OCI-LY3 (cell line): ENCODE results near the gene CPNE8.
A peak's percentile ranks its signal among the peaks of the same experiment; 100 is the strongest.

ENCODE experiments used
- H2AFZ ChIP-seq: fragments of 200-600, 300-600 bp; shearing (Covaris generic); 2 replicates; pipeline ENCODE4 v1.6.0; 2014; ENCODE audit warnings: antibody characterized with exemption, low read depth, low read length
- H3K27ac ChIP-seq: fragments of 200-600, 300-600 bp; sonication (generic); 2 replicates; pipeline ENCODE4 v1.5.1; 2014; ENCODE audit warnings: mild to moderate bottlenecking, low read length, moderate library complexity, mixed read lengths
- H3K27me3 ChIP-seq: fragments of 200-600, 300-600 bp; sonication (generic); 2 replicates; pipeline ENCODE4 v1.6.1; 2014; ENCODE audit warnings: low read depth, low read length, mixed read lengths
- H3K36me3 ChIP-seq: fragments of 200-600, 300-600 bp; sonication (generic); replicated peaks from 2 replicates; pipeline ENCODE3; 2014; ENCODE audit warnings: low read depth, low read length, mixed read lengths
- H3K4me1 ChIP-seq: fragments of 300-600, 200-600 bp; sonication (generic); 2 replicates; pipeline ENCODE4 v1.6.1; 2014; ENCODE audit warnings: low read length, mixed read lengths
- H3K4me2 ChIP-seq: fragments of 200-600, 300-600 bp; sonication (generic); 2 replicates; pipeline ENCODE4 v1.6.1; 2014; ENCODE audit warnings: low read length, mixed read lengths
- H3K4me3 ChIP-seq: fragments of 300-600, 200-600 bp; sonication (generic); 2 replicates; pipeline ENCODE4 v1.5.1; 2014; ENCODE audit warnings: antibody characterized with exemption, mild to moderate bottlenecking, low read length, moderate library complexity
- H3K79me2 ChIP-seq: fragments of 300-600, 200-600 bp; shearing (Covaris generic); 2 replicates; pipeline ENCODE4 v1.6.1; 2014; ENCODE audit warnings: mild to moderate bottlenecking, low read length, mixed read lengths
- H3K9ac ChIP-seq: fragments of 300-600, 200-600 bp; shearing (Covaris generic); 2 replicates; pipeline ENCODE4 v1.6.0; 2014; ENCODE audit warnings: mild to moderate bottlenecking, low read length, moderate library complexity
- H3K9me3 ChIP-seq: fragments of 200-600, 300-600 bp; shearing (Covaris generic); 2 replicates; pipeline ENCODE4 v1.6.1; 2014; ENCODE audit warnings: low read length, mixed read lengths; ENCODE audit not compliant: insufficient read depth
- H4K20me1 ChIP-seq: fragments of 200-600, 300-600 bp; sonication (generic); 2 replicates; pipeline ENCODE4 v1.6.1; 2016; ENCODE audit warnings: low read length, mixed read lengths; ENCODE audit not compliant: insufficient read depth
- EZH2phosphoT487 ChIP-seq: fragments of 200-600 bp; shearing (Covaris generic); IDR thresholded peaks from 2 replicates; pipeline ENCODE4 v1.6.1; 2018; ENCODE audit warnings: antibody characterized with exemption, mixed run types, low read depth
- TF ChIP-seq, protein P1 (sequence below): fragments of 200-600, 300-600 bp; sonication (generic); IDR thresholded peaks from 2 replicates; pipeline ENCODE4 v1.5.1; 2014; ENCODE audit warnings: antibody characterized with exemption, low read length, low read depth

CPNE8 gene

DNA sequence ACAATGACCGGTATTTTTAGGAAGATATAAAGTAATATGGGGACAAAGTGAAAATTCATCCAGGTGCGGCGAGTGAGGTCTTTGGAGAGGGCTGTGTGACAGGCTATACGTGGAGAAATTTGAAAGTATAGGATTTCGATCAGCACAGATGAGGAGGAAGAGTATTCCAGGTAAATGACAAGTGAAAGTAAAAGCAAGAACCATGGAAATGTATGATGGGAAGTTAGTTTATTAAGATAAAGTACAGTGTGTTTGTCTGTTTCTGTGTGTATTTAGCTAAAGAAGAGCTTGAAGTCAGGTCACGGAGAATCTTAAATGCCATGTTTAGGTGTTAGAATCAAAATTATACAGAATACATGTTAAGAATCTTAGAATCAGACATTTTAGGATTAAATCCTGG, 239.0 kb downstream of the CPNE8 start:
- no peaks in the 10 kb centered on the region for H3K9me3 ChIP-seq
- no peaks in the 10 kb centered on the region for H3K79me2 ChIP-seq
- no peaks in the 10 kb centered on the region for H3K27me3 ChIP-seq
- no peak for TF ChIP-seq EZH2phosphoT487
- TF ChIP-seq, protein P1, sequence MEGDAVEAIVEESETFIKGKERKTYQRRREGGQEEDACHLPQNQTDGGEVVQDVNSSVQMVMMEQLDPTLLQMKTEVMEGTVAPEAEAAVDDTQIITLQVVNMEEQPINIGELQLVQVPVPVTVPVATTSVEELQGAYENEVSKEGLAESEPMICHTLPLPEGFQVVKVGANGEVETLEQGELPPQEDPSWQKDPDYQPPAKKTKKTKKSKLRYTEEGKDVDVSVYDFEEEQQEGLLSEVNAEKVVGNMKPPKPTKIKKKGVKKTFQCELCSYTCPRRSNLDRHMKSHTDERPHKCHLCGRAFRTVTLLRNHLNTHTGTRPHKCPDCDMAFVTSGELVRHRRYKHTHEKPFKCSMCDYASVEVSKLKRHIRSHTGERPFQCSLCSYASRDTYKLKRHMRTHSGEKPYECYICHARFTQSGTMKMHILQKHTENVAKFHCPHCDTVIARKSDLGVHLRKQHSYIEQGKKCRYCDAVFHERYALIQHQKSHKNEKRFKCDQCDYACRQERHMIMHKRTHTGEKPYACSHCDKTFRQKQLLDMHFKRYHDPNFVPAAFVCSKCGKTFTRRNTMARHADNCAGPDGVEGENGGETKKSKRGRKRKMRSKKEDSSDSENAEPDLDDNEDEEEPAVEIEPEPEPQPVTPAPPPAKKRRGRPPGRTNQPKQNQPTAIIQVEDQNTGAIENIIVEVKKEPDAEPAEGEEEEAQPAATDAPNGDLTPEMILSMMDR: no peak
- no peaks in the 10 kb centered on the region for H3K4me1 ChIP-seq
- H3K27ac ChIP-seq: no peak overlapping the region
- H2AFZ ChIP-seq: no peak overlapping the region
- H4K20me1 ChIP-seq: no peaks in the 10 kb centered on the region
- H3K9ac ChIP-seq: no peak overlapping the region
- H3K4me2 ChIP-seq: no peak overlapping the region
- no peak overlapping the region for H3K4me3 ChIP-seq
- H3K36me3 ChIP-seq: no peaks in the 10 kb centered on the region

DNA sequence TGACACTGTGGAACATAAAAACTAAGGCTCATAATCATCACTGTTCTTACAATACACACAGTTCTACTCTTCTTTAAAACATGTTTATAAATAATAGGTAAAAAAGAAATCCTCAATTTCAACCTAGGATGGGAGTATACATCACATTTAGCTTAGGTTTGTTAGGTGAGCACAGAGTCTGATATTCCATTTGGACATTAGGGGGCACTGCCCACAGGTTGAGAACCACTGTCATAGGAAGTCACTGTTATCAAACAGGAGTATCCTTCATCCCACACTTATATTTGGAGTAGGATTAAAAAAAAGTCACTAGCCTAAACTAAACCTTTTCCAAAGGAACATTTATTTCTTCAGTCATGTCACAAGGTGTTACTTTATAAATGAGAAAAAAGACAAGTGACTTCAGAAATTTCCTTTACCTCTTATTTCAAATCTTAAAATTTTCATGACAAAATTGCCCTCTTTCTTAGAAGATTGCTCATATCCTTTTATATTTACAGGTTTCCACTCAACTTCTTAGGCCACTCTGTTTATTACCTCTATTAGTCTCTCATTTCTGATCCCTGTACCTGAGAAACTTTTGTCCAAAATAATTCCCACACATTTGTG, 240.6 kb downstream of the CPNE8 start:
- no peaks in the 10 kb centered on the region for H3K79me2 ChIP-seq
- no peaks in the 10 kb centered on the region for H4K20me1 ChIP-seq
- no peaks in the 10 kb centered on the region for H3K9me3 ChIP-seq
- H3K4me2 ChIP-seq: no peak overlapping the region
- H2AFZ ChIP-seq: no peak overlapping the region
- no peak overlapping the region for H3K4me3 ChIP-seq
- H3K27me3 ChIP-seq: no peaks in the 10 kb centered on the region
- no peak for TF ChIP-seq EZH2phosphoT487
- TF ChIP-seq, protein P1: peak; percentile 60
- H3K36me3 ChIP-seq: no peaks in the 10 kb centered on the region
- H3K9ac ChIP-seq: no peak overlapping the region
- no peak overlapping the region for H3K27ac ChIP-seq
- no peaks in the 10 kb centered on the region for H3K4me1 ChIP-seq

DNA sequence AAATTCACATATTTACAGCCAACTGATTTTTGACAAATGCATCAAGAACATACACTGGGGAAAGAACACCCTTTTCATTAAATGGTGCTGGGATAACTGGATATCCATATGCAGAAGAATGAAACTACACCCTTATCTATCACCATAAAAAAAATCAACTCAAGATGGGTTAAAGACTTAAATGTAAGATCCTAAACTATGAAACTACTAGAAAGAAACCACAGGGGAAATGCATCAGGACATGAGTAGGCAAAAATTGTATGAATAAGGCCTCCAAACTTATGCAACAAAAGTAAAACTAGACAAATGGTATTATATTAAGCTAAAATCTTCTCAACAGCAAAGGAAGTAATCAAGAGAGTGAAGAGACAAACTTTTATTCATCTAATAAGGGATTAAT, 242.6 kb downstream of the CPNE8 start:
- no peak overlapping the region for H3K4me2 ChIP-seq
- TF ChIP-seq, protein P1: no peak
- TF ChIP-seq EZH2phosphoT487: no peak
- H2AFZ ChIP-seq: no peak overlapping the region
- no peaks in the 10 kb centered on the region for H4K20me1 ChIP-seq
- no peak overlapping the region for H3K4me3 ChIP-seq
- H3K9ac ChIP-seq: no peak overlapping the region
- no peaks in the 10 kb centered on the region for H3K79me2 ChIP-seq
- no peaks in the 10 kb centered on the region for H3K9me3 ChIP-seq
- no peak overlapping the region for H3K27ac ChIP-seq
- no peaks in the 10 kb centered on the region for H3K36me3 ChIP-seq
- H3K4me1 ChIP-seq: no peaks in the 10 kb centered on the region
- no peaks in the 10 kb centered on the region for H3K27me3 ChIP-seq

DNA sequence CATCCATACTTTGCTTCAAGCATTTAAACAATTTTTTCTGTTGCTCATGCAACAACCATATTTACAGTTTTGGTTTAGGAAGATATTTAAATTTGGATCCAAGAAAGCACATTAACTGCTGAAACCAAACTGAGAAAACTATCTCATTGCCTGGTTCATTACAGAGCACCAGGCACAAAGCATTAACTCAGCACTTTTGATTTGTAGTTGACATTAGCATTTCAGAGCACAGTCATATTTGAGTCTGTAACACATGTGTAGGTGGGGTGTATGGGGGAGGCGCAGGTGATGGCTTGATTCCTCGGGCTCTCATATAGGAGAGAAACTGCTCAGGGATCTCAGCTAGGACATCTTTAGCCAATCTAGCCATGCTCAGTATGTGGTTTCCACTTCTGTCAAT, 251.7 kb downstream of the CPNE8 start:
- H4K20me1 ChIP-seq: no peaks in the 10 kb centered on the region
- no peak overlapping the region for H3K9ac ChIP-seq
- no peaks in the 10 kb centered on the region for H3K4me1 ChIP-seq
- H3K27me3 ChIP-seq: no peaks in the 10 kb centered on the region
- no peaks in the 10 kb centered on the region for H3K36me3 ChIP-seq
- TF ChIP-seq, protein P1: no peak
- TF ChIP-seq EZH2phosphoT487: no peak
- no peaks in the 10 kb centered on the region for H3K9me3 ChIP-seq
- no peaks in the 10 kb centered on the region for H3K79me2 ChIP-seq
- H2AFZ ChIP-seq: no peak overlapping the region
- no peak overlapping the region for H3K4me3 ChIP-seq
- H3K4me2 ChIP-seq: no peak overlapping the region
- no peak overlapping the region for H3K27ac ChIP-seq
